ENCODE results near the gene CHD9.

CHD9 gene

GRCh38 chr16:53187775-53188174, 133.0 kb downstream of the CHD9 start:
- DNase-seq (ENCODE audit: low read depth) = no peak

- DNase-seq (ENCODE audit: low read depth) = no peak
Observed at GRCh38 chr16:53191413-53191812, 136.6 kb downstream of the CHD9 start.

- no peak for DNase-seq (ENCODE audit: low read depth)
Observed at GRCh38 chr16:53198933-53199332, 144.1 kb downstream of the CHD9 start.

GRCh38 chr16:53201900-53202299, 147.1 kb downstream of the CHD9 start:
- DNase-seq (ENCODE audit: low read depth) = no peak

GRCh38 chr16:53202398-53202797, 147.6 kb downstream of the CHD9 start:
- DNase-seq (ENCODE audit: low read depth) = no peak

GRCh38 chr16:53207810-53208752, 153.3 kb downstream of the CHD9 start:
- peak; percentile 88 for DNase-seq (ENCODE audit: low read depth)

GRCh38 chr16:53209429-53209828, 154.6 kb downstream of the CHD9 start:
- no peak for DNase-seq (ENCODE audit: low read depth)

- no peak for DNase-seq (ENCODE audit: low read depth)
Observed at GRCh38 chr16:53209877-53210276, 155.1 kb downstream of the CHD9 start.

GRCh38 chr16:53211253-53211652, 156.5 kb downstream of the CHD9 start:
- no peak for DNase-seq (ENCODE audit: low read depth)

- DNase-seq (ENCODE audit: low read depth) = no peak
Observed at GRCh38 chr16:53212893-53213223, 158.1 kb downstream of the CHD9 start.

GRCh38 chr16:53213542-53213941, 158.8 kb downstream of the CHD9 start:
- no peak for DNase-seq (ENCODE audit: low read depth)

GRCh38 chr16:53216798-53217197, 162.0 kb downstream of the CHD9 start:
- no peak for DNase-seq (ENCODE audit: low read depth)

- no peak for DNase-seq (ENCODE audit: low read depth)
Observed at GRCh38 chr16:53219371-53219770, 164.6 kb downstream of the CHD9 start.

- peak; percentile 67 for DNase-seq (ENCODE audit: low read depth)
Observed at GRCh38 chr16:53219795-53220454, 165.1 kb downstream of the CHD9 start.

- peak; percentile 74 for DNase-seq (ENCODE audit: low read depth)
Observed at GRCh38 chr16:53220585-53220984, 165.8 kb downstream of the CHD9 start.

GRCh38 chr16:53224951-53225533, 170.3 kb downstream of the CHD9 start:
- DNase-seq (ENCODE audit: low read depth) = peak; percentile 54

GRCh38 chr16:53232826-53233529, 178.2 kb downstream of the CHD9 start:
- DNase-seq (ENCODE audit: low read depth) = no peak

- DNase-seq (ENCODE audit: low read depth) = no peak
Observed at GRCh38 chr16:53234836-53235235, 180.0 kb downstream of the CHD9 start.

- no peak for DNase-seq (ENCODE audit: low read depth)
Observed at GRCh38 chr16:53235851-53236250, 181.1 kb downstream of the CHD9 start.

GRCh38 chr16:53249331-53249730, 194.5 kb downstream of the CHD9 start:
- no peak for DNase-seq (ENCODE audit: low read depth)

GRCh38 chr16:53257001-53257400, 202.2 kb downstream of the CHD9 start:
- peak; percentile 73 for DNase-seq (ENCODE audit: low read depth)

GRCh38 chr16:53258809-53259208, 204.0 kb downstream of the CHD9 start:
- DNase-seq (ENCODE audit: low read depth) = no peak

Data from EH (cell line).